Panc1 (cell line): ENCODE measurements around the gene ZNF32.

Experiments
- CTCF ChIP-seq: fragments of 450-650 bp; IDR thresholded peaks from 2 replicates; pipeline ENCODE4 v1.5.1; 2017; ENCODE audit warnings: mild to moderate bottlenecking
- POLR2AphosphoS5 ChIP-seq: IDR thresholded peaks from 2 replicates; pipeline ENCODE4 v1.6.1; 2012; ENCODE audit warnings: mild to moderate bottlenecking, low read depth, low read length, moderate library complexity
- SIN3A ChIP-seq: IDR thresholded peaks from 2 replicates; pipeline ENCODE4 v1.6.1; 2012; ENCODE audit warnings: low read depth, mild to moderate bottlenecking, low read length, moderate library complexity, borderline replicate concordance; ENCODE audit not compliant: insufficient read depth
- TCF7L2 ChIP-seq: IDR thresholded peaks from 2 replicates; pipeline ENCODE4 v1.6.1; 2011; ENCODE audit warnings: mild to moderate bottlenecking, low read depth, low read length, inconsistent platforms

GRCh38 chr10:43645866-43646265, 2.8 kb downstream of the ZNF32 start:
- TF ChIP-seq CTCF (no peak), SIN3A (no peak), POLR2AphosphoS5 (no peak), TCF7L2 (no peak)
